GM10266 (cell line): ENCODE data around the gene NECTIN1.

Source experiments
- DNase-seq: peaks from one replicate; pipeline ENCODE4 v3.0.0; 2012; ENCODE audit errors: extremely low spot score
- TF ChIP-seq, protein P1 (sequence below): IDR thresholded peaks from 2 replicates; pipeline ENCODE4 v1.5.1; 2012; ENCODE audit warnings: mild to moderate bottlenecking, low read depth; ENCODE audit not compliant: control insufficient read depth, insufficient read depth; ENCODE audit errors: missing control alignments

Gene NECTIN1, protein sequence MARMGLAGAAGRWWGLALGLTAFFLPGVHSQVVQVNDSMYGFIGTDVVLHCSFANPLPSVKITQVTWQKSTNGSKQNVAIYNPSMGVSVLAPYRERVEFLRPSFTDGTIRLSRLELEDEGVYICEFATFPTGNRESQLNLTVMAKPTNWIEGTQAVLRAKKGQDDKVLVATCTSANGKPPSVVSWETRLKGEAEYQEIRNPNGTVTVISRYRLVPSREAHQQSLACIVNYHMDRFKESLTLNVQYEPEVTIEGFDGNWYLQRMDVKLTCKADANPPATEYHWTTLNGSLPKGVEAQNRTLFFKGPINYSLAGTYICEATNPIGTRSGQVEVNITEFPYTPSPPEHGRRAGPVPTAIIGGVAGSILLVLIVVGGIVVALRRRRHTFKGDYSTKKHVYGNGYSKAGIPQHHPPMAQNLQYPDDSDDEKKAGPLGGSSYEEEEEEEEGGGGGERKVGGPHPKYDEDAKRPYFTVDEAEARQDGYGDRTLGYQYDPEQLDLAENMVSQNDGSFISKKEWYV

DNA sequence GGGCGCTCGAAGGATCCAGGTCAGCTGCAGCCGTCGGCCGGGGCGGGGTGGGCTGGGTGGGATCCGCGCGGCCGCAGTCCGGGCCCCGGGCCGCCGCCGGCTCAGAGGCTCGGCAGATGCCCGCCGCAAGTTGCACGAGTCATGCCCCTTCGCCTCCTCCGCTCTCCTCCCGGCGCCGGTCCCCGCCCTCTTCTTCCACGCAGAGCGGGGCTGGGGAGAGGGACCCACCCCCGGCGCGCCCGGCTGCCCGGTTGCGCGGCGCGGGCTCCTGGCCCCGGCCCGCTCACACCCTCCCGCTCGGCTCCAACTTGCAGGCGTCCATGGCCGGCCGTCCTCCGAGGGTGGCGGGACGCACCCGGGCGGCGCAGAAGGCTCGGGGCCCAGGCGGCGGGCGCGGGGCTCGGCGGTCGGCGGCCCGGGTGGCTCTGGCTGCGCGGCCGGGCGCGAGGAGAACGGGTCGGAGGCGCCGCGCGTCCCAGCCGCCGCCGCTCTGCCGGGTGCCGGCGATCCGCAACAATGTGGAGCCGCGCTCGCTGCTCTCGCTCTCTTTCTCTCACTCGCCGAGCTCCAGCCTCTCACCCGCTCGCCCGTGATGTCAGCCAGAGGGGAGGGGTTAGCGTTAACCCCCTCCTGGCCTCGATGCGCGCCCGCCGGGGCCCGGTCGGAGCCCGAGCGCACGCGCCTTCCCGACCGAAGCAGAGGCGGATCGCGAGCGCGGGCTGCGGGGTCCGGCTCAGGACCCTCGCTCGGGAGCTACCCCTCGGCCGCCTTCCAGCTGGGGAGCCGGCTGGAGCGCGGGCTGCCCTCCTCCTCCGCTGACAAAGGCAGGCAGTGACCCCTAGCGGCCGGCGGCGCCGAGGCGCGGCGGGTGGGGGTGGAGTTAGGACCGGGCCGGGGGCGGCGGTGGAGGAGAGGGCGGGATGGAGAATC lies at the start of gene NECTIN1:
Gene NECTIN1, minus strand, starts transcription at position 550 of the 930 bp plus-strand sequence. CDS start 647 bp downstream, outside the sequence.
- peak; percentile 96 for DNase-seq
- TF ChIP-seq, protein P1, sequence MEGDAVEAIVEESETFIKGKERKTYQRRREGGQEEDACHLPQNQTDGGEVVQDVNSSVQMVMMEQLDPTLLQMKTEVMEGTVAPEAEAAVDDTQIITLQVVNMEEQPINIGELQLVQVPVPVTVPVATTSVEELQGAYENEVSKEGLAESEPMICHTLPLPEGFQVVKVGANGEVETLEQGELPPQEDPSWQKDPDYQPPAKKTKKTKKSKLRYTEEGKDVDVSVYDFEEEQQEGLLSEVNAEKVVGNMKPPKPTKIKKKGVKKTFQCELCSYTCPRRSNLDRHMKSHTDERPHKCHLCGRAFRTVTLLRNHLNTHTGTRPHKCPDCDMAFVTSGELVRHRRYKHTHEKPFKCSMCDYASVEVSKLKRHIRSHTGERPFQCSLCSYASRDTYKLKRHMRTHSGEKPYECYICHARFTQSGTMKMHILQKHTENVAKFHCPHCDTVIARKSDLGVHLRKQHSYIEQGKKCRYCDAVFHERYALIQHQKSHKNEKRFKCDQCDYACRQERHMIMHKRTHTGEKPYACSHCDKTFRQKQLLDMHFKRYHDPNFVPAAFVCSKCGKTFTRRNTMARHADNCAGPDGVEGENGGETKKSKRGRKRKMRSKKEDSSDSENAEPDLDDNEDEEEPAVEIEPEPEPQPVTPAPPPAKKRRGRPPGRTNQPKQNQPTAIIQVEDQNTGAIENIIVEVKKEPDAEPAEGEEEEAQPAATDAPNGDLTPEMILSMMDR = peak; percentile 85

DNA sequence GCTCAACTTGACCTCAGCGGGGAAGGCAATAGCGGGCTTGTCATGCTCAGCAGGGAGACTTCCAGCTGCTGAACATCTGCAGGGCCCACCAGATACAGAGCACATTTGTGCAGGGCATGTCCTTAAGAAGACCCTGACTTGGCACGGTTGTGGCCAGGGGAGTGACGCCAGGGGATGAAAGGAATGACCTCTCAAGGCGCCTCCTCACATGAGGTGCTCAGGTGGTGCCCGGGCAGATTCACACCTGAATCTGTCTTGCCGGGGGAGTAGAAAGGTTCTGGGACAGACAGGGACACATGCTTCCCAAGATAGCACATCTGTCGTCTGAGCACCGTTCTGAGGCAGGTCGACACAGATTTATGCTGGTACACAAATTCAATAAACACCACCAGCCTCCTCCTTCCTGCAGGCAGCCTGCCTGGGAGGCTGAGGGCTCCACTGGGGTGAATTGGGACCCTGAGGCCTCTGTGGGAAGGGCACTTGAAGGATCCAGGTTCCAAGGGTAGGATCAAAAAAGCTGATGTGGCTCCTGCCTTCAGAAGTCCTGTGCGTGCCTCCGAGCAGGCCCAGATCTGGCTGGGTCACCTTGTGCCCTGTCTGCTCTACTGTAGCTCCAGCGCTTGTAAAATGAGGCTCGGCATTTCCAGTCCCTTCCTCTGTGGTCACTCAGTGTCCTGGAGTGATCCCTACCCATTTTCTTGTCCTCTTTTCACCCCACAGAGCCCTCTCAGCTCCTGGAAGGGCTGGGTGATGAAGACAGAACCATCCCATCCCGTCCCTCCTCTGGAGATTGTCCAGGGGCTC lies 49.6 kb upstream of the NECTIN1 start:
- TF ChIP-seq, protein P1 = no peak
- DNase-seq = no peak

DNA sequence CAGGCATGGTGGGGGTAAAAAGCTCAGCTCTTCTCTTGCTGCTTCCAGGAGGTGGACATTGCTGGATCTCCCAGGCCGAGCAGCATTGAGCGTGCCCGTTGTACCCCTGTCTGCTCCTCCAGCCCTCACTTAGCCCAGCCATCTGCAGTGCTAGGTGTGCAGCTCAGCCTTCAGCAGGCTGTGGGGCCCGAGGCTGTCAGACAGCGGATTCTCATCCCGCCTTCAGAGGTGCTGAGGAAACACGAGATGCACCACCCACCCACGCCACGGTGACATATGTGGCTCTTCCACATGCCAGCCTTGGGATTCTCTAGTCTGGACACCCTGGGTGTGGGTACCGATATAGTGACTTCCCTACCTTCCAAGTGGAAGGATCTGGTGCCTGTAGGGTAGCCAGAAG lies 48.9 kb upstream of the NECTIN1 start:
- DNase-seq = no peak
- TF ChIP-seq, protein P1 = no peak

DNA sequence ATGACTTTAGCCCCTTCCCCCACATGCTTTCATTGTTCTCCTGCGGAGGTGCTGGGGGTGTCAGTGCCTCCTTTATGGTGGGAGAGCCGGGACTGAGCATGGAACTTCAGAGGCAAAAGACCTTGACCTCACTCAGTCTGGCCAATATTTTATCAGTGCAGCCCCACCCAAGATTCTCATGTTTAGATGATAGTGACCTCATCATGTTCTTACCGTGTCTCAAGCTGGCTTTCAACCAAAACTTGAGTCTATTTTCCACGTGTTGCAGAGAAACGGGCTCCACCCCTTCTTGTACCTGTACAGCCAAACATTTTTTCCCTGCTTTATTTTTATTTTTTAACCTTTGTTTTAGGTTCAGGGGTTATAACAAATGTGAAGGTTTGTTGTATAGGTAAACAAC lies 47.7 kb upstream of the NECTIN1 start:
- TF ChIP-seq, protein P1 = no peak
- no peak for DNase-seq

DNA sequence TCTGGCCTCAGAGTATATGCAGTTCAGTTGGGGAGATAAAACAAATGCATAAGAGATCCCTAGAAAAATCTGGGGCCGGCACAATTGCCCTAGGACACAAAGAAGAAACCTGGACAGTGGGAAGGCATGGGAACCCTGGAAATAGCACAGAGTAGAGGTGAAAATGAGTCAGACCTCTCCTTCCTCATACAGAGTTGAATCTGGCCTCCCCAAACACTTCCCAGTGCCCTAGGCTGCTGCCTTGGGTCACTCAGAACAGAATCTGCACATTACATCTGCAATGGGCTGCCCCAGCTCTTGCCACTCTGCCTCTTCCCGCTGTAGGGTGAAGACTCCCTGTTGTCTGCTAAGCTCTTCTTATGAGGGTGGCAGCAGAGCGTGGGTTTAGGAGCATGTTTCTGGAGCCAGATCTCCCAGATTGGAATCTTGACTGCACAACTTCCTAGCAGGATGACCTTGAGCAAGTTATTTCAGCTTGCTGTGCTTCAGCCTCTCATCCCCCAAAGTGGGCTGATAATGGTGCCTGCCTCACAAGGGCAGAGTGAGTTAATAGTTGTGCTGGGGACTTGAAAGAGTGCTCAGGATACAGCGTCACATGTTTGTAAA lies 47.1 kb upstream of the NECTIN1 start:
- TF ChIP-seq, protein P1 = no peak

DNA sequence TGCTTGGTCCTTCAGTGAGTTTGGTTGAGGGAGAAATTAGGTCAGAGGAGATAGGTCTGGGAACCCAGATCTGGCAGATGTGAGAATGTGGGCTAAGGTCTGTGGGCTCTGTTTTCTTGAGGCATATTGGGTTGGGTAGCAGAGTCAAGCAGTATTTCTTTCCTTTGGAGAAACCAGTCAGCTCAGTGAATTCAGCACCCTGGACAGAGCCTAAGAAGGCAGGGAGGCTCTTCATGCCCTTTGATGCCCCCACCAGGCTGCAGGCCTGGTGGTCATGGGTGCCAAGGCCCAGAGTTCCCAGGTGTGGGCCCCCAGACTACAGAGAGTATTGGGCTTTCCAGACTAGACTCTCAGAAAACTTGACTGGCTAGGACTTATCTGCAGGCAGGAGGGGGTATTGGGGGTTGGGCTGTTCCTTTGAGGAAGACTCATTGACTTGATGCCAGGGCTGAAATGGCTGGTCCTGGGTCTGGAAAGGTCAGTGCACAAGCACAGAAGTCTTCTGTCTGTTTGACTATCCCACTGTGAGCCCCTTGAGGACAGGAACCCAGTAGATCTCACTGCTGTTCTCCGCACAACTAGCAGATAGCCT lies 45.3 kb upstream of the NECTIN1 start:
- TF ChIP-seq, protein P1 = no peak
- no peak for DNase-seq

More for the DNA sequence above, 47.1 kb upstream of the NECTIN1 start:
- DNase-seq = no peak
